HG03460 (cell line): Measurements from ENCODE around the gene CTH.
A peak's percentile ranks its signal among the peaks of the same experiment; 100 is the strongest.
"Not testable (repeated sequence)": the region's sequence is repeated elsewhere in the genome, so short reads cannot be mapped to it uniquely, and the experiment has no call there.

Source experiments
- ATAC-seq: cut with Tn5 transposase; IDR thresholded peaks from one replicate; pipeline ENCODE4 v1.9.1; 2021; ENCODE audit not compliant: unreplicated experiment

The CTH gene

DNA sequence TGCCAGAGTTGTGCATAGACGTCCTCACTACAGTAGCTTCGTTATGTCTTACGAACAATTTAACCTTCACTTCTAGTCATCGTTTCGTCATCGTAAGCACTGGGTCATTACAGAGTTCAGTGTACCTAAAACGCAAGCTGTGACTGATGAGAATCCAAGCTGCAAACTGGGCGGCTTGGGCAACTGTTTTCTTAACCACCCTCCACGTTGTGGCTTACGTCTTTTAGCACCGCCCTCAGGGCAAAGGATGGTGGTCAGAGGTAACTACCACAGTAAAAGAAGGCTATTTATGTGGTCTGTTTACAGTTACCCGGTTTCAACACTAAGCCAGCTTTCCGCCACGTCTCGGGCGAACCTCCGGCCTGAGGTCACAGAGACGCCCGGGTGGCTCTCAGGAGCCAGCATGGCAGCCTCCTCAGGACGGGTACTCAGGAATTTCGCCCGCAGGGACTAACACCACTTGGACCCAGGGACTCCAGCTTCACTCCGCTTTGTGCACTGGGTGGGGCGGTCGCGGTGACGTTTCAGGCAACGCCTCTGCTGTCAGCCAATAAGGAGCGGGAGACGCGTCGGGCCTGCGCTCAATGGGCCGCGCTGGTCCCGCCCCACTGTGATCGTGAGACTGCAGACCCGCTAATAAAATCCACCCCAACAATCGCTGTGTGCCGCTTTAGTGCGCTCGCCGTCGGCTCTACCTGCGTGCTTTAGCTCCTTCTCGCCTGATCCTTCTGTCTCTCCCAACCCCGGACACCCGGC, at the start of gene CTH:
TSS of gene CTH (plus strand) at position 665 of the 756 bp plus-strand sequence. CDS start 148 bp downstream, outside the sequence.
- ATAC-seq: peak; percentile 99

DNA sequence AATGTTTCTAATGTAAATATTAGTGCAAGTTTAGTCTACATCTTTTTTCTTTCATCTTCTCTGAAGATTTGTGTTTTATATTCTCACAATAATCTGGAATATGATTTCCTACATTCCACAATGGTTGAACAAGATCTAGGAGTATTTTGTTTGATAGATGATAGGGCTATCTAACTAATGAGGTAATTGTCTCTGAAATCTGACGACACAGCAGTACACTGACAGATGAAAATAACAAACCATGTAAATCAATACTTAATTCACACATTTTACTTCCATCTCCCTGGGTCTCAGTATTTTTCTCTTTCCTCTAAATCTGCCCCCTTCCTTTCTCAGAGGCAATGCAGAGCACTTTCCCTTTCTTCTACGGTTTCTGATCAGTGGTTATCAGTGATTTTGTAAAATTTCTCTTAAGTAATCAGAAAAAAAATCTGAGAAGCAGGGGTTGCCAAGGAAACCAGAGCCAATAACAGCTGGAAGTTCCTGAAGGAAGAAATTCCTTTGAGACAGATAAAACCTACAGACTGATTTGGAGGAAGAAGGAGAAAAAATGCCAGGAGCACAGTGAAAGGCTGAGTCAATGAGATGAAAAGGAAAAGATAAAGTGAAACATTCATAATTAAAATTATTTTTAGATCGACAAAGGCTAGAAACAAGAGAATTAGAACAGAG, 49.2 kb upstream of the CTH start:
- ATAC-seq: no peak

DNA sequence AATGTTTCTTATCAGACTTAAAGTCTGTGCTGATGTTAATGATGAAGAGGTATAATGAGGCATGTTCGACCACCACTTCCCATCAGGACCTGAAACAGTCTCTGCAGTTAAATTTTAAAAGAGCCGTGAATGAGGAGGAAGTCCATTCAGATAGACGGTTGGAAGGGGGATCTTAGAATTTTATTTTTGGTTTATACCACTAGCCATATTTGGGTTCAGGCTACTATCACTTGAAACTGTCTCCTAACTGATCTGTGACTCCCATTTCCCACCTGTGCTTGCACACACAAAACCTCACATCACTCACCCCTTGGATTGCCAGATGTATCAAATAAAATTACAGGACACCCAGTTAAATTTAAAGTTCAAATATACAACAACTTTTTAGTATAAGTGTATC, 46.6 kb upstream of the CTH start:
- no peak for ATAC-seq

DNA sequence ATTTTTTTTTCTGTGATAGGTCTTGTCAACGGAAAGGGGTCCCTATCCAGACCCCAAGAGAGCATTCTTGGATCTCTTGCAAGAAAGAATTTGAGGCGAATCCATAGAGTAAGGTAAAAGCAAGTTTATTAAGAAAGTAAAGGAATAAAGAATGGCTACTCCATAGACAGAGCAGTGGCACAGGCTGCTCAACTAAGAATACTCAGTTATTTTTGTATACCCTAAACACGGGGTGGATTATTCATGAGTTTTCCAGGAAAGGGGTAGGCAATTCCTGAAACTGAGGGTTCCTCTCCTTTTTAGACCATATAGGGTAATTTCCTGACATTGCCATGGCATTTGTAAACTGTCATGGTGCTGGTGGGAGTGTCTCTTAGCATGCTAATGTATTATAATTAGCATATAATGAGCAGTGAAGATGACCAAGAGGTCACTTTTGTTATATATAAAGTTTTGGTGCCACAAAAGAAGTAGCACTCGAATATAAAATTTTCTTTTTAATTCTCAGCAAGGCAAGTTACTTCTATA, 44.6 kb upstream of the CTH start:
- ATAC-seq: not testable (repeated sequence)

DNA sequence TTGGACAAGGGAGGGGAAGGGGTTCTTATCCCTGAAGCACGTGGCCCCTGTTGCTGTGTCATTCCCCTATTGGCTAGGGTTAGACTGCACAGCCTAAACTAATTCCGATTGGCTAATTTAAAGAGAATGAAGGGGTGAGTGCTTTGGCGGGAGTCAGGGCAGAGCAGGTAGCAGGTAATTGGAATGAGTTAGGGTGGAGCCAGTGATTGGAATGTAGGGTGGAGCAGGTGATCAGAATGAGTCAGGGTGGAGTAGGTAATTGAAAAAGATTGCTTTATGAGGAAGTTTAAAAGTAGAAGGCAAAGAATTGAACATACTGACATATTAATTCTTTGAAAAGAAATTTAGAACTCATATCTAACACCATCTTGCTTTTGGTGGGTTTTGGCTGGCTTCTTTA, 44.1 kb upstream of the CTH start:
- ATAC-seq: not testable (repeated sequence)

DNA sequence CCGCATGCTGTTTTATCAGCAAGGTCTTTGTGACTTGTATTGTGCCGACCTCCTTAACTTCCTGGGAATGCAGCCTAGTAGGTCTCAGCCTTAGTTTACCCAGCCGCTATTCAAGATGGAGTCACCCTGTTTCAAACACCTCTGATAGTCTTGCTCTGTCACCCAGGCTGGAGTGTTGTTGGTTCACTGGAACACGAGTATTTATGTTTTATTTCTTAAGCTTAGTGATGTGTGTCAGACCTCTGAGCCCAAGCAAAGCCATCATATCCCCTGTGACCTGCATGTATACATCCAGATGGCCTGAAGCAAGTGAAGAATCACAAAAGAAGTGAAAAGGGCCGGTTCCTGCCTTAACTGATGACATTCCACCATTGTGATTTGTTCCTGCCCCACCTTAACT, 43.7 kb upstream of the CTH start:
- ATAC-seq: not testable (repeated sequence)

DNA sequence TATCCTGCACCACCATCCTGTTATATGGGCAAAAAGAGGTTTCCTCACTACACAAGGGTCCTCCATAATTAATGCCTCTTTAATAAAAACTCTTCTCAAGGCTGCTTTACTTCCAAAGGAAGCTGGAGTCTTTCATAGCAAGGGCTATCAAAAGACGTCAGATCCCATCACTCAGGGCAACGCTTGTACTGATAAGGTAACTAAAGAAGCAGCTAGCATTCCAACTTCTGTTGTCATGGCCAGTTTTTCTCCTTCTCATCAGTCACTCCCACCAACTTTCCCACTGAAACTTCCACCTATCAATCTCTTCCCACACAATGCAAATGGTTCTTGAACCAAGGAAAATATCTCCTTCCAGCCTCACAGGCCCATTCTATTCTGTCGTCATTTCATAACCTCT, 39.5 kb upstream of the CTH start:
- not testable (repeated sequence) for ATAC-seq

DNA sequence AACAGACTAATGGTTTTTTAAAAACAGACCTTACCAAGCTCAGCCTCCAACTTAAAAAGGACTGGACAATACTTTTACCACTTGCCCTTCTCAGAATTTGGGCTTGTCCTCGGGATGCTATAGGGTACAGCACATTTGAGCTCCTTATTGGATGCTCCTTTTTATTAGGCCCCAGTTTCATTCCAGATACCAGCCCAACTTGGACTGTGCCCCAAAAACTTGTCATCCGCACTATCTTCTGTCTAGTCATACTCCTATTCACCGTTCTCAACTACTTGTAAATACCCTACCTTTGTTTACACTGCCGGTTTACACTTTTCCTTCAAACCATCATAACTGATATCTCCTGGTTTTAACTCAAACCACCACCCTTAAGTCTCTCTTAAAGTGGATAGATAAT, 38.6 kb upstream of the CTH start:
- no peak for ATAC-seq

DNA sequence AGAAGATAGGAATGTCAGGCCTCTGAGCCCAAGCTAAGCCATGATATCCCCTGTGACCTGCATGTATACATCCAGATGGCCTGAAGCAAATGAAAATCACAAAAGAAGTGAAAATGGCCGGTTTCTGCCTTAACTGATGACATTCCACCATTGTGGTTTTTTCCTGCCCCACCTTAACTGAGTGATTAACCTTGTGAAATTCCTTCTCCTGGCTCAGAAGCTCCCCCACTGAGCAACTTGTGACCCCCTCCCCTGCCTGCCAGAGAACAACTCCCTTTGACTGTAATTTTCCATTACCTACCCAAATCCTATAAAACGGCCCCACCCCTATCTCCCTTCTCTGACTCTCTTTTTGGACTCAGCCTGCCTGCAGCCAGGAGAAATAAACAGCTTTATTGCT, 37.5 kb upstream of the CTH start:
- ATAC-seq: not testable (repeated sequence)

DNA sequence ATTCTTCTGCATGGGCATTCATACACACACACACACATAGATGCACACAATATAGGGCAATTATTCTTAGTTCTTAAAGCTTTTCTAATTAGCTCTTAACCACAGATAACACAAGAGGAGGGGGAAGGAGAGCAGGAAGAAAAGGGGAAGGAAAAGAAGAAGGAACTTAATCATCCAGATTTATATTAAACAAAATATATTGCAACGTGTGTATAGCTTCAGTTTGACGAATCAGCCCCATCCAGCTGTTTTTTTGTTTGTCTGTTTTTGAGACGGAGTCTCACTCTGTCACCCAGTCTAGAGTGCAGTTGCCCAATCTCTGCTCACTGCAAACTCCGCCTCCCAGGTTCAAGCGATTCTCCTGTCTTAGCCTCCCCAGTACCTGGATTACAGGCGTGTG, 34.9 kb upstream of the CTH start:
- ATAC-seq: no peak

DNA sequence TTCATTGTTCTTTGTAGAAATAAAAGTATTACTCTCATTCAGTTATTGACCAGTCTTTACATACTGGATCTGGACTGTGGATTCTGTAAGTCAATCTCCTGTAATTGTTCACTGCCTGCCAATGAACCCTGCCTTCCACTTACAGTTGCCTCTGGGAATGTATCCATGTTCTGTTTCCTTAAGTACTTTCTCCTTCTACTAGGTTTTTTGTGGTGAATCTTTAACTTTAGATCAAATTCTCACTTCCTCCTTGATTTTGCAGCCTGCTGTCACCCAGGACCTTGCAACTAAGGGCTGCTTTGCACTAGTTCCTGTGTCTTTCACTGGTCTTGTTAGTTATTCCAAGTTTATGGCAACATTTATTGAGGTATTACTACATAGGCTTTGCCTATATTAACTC, 28.4 kb upstream of the CTH start:
- ATAC-seq: peak; percentile 84

DNA sequence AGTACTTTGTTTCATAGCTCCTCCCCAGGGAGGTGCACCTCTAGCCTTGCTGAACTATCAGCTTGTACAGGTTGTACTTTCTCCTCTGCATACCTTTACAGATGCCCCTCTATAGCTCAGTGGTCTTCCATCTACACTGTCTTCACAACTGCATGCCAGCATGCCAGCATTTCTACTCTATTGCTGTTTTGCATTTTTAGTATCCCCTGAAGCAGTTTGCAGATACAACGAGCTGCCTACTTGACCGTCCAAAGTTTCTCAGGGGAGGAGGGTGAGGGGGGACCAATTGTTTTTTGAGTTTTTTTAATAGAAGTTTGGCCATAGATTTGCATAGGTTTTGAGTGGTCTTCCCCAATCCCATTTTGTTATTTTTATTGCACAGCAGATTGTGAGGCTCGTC, 27.6 kb upstream of the CTH start:
- no peak for ATAC-seq

DNA sequence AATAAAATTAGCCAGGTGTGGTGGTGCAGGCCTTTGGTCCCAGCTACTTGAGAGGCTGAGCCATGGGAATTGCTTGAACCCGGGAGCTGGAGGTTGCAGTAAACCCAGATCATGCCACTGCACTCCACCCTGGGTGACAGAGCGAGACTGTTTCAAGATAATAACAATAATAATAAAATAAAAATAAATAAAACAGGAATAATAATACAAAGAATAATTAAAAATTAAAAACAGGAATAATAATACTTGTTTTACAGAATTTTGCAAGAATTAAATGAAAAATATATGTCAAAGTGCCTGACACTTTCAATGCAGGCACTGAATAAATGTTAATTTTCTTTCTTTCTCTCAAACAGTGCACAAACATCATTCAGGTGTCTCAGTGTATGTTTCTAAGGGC, 26.5 kb upstream of the CTH start:
- ATAC-seq: no peak

DNA sequence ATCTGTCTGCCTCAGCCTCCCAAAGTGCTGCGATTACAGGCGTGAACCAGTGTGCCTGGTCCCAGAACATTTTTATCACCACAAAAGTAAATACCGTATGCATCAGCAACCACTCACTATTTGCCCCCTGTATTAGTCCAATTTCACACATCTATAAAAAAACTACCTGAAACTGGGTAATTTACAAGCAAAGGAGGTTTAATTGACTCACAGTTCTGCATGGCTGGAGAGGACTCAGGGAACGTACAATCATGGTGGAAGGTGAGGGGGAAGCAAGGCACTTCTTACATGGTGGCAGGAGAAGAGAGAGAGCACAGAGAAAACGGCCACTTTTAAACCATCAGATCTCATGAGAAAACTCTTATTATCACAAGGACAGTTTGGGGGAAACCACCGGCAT, 25.6 kb upstream of the CTH start:
- no peak for ATAC-seq

DNA sequence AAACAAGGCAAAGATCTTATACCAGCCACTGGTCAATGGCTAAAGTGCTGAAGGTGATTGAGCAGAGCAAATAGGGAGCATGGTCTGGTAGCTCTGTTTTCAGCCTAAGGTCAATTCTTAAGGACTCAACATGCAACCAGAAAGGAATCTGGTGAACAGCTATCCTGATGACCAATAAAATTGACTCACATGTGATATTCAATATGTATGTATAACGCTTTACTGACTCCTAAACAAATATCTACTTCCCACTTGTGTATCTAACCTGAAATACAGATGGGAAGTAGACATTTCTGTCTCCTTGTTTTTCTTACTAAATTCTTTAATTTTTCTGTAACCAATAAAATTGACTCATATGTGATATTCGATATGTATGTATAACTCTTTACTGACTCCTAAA, 24.9 kb upstream of the CTH start:
- ATAC-seq: no peak

DNA sequence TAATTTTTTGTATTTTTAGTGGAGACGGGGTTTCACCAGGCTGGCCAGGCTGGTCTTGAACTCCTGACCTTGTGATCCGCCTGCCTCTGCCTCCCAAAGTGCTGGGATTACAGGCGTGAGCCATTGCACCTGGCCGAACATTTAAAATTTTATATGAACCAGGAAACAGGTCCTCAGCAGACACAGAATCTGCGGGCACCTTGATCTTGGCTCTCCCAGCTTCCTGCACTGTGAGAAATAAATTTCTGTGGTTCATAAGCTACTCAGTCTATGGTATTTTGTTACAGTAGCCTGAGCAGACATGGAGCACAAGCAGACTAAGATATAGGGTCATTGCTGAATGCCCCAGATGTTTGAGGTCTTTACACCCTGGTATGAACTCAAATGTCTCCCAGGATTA, 23.6 kb upstream of the CTH start:
- ATAC-seq: no peak

DNA sequence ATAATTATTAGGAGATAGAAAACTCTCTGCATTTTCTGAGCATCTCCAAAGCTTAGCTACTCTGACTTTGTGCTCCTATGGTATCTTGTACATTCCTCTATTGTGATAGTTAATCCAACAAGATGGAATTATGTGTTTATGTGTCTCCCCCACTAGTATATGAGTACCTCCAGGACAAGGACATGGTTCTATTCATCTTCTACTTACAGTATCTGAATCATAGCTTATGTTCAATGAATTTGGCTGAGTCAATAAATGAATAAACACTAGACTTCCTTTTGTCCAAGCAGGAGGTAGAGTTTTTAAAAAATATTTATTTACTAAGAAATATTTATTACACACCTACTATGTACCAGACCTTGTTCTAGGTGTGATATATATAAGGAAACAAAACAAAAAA, 18.4 kb upstream of the CTH start:
- no peak for ATAC-seq

DNA sequence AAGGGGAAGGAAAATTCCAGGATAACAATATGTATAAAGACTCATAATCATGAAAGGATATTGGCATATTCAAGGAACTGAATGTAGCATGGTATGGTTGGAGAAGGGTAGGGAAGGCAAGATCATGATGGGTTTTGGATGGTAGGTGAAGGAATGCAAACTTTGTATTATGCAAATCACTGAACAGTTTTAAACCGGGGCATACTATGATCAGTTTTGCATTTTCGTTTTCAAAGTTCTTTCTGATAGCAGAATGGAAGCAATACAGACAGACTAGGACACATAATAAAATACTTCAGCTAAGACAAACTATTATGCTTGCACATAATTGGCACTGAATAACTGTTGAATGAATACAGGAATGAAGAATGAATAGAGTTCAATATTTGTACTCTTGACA, 14.5 kb upstream of the CTH start:
- ATAC-seq: no peak

DNA sequence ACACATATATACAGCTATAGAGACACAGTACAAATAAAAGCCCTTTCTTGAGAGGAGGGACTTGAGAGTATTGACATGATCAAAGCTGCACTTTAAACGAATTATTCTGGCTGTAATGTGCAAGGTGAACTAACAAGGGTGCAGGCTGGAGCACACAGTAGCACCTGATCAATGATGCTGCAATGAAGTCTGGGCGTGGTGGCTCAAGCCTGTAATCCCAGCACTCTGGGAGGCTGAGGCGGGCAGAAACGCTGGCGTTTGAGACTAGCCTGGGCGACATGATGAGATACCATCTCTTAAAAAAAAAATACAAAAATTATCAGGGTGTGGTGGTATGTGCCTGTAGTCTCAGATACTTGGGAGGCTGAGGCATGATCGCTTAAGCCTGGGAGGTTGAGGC, 14.1 kb upstream of the CTH start:
- no peak for ATAC-seq

DNA sequence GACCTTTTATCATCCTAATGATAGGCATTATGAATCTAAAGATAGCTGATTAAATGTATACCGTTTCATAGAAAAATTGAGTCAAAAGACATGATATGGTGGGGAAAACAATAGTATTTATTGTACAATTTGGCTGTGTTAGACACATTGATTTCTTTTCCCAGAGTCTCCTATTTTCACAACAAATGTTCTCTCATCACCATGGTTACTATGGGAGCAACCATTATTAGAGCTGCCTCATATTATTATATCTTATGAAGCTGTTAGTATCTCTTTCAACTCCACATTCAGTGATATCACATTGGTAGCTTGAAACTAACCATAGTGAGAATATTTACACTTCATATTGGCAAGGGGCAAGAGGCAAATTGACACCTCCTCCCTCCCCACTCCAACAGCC, 10.7 kb upstream of the CTH start:
- ATAC-seq: no peak

DNA sequence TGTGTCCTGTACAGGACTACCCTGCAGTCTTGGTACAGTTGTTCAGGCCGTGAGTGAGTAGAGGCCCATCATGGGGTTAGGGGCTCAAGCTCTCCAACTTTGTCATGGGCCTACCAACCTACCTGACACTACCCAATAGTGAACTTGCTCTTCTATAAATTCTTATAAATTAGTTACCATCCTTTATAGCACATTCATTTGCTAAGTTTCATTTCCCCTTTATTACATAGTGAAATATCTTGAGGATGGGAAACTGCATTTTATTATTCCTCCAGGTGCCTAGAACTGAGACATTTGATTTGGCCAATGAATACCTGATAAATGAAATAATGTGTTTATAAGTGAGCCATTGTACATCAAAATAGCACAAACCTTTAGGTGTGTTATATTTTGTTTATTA, 9.1 kb upstream of the CTH start:
- ATAC-seq: no peak

DNA sequence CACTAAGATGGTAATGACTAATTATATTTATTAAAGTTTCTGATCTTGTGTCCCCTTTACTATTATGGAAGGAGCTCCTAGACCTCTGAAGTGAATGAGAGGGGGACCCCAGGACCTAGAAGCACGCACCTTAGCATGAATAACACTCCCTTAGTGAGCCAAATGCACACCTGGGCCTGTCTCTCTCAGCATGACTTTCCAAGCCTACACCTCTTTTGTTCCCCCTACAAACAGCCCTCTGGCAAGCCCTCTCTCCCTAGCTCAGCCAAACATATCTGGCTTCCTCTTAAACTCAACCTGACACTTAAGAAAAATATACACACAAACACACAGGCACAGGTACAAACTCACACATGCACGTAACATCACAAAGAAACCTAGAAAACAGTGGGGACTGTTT, 7.3 kb upstream of the CTH start:
- ATAC-seq: no peak
